HepG2 (cell line): Measurements from ENCODE around the gene NDUFS7. TPM values are rescaled to one million over a fixed set of nuclear protein-coding genes. Genes with fewer than 3 reads are reported as not detected.
A peak's percentile ranks its signal among the peaks of the same experiment; 100 is the strongest.

Experiments used
- ESRRA ChIP-seq: sonication (generic); formaldehyde crosslinking; IDR thresholded peaks from 2 replicates; pipeline ENCODE4 v1.5.1; 2020; ENCODE audit warnings: mild to moderate bottlenecking, low read depth, missing genetic modification reagents
- HOXA3 ChIP-seq: sonication (generic); formaldehyde crosslinking; IDR thresholded peaks from 2 replicates; pipeline ENCODE4 v1.5.0; 2020; ENCODE audit warnings: missing genetic modification reagents
- KAT7 ChIP-seq: IDR thresholded peaks from 2 replicates; pipeline ENCODE4 v1.6.1; 2018; ENCODE audit warnings: borderline replicate concordance, missing compliant biosample characterization
- KDM1A ChIP-seq: IDR thresholded peaks from 2 replicates; pipeline ENCODE4 v1.6.1; 2016; ENCODE audit warnings: missing compliant biosample characterization
- LCORL ChIP-seq, 2 experiments: fragments of 450-650 bp in 1 of 2; sonication (generic) in 1 of 2; formaldehyde crosslinking in 1 of 2; IDR thresholded peaks; 2 replicates each; pipeline versions ENCODE4 v1.5.0 to v1.6.1; 2017 to 2020; ENCODE audit warnings: antibody characterized with exemption in 1 of 2, missing genetic modification reagents in 1 of 2
- NKX3-1 ChIP-seq: sonication (generic); formaldehyde crosslinking; IDR thresholded peaks from 2 replicates; pipeline ENCODE4 v1.5.0; 2020; ENCODE audit warnings: missing genetic modification reagents
- U2AF2 ChIP-seq: fragments of 200-400 bp; formaldehyde crosslinking; IDR thresholded peaks from 2 replicates; pipeline ENCODE4 v1.6.1; 2017; ENCODE audit warnings: low read depth, mild to moderate bottlenecking, low read length
- YEATS2 ChIP-seq: sonication (generic); formaldehyde crosslinking; IDR thresholded peaks from 2 replicates; pipeline ENCODE4 v1.4.0; 2020; ENCODE audit warnings: missing genetic modification reagents, borderline replicate concordance
- ZNF160 ChIP-seq: sonication (generic); formaldehyde crosslinking; IDR thresholded peaks from 2 replicates; pipeline ENCODE4 v1.8.0; 2022; ENCODE audit warnings: mild to moderate bottlenecking, inconsistent platforms, missing genetic modification reagents
- ZNF564 ChIP-seq: sonication (generic); formaldehyde crosslinking; IDR thresholded peaks from 2 replicates; pipeline ENCODE4 v1.8.1; 2023; ENCODE audit warnings: mild to moderate bottlenecking, missing genetic modification reagents
- ZNF709 ChIP-seq: sonication (generic); formaldehyde crosslinking; IDR thresholded peaks from 2 replicates; pipeline ENCODE4 v1.5.0; 2020; ENCODE audit warnings: mild to moderate bottlenecking, missing genetic modification reagents
- ZNF83 ChIP-seq: sonication (generic); formaldehyde crosslinking; IDR thresholded peaks from 2 replicates; pipeline ENCODE4 v1.4.0; 2020; ENCODE audit warnings: missing genetic modification reagents, mild to moderate bottlenecking, borderline replicate concordance
- polyA plus RNA-seq, 8 experiments: library from polyadenylated mRNA; depleted of rRNA in 3 of 8; stranded (reverse) in 7 of 8; unstranded in 1 of 8; fragments of >200 nt; fragmentation: Illumina TruSeq in 4 of 8; extraction: Trizol in 4 of 8; gene quantifications; 2 replicates each; pipeline versions ENCODE4 v1.2.1 to v1.2.3, GENCODE V29; 2011 to 2016; ENCODE audit warnings: low read depth in 4 of 8, missing spikeins in 1 of 8, mixed read lengths in 1 of 8; ENCODE audit not compliant: insufficient read depth in 1 of 8
- total RNA-seq, 5 experiments: library from RNA; depleted of rRNA; stranded (reverse); fragments of >200 nt; fragmentation: Illumina TruSeq; extraction: Trizol; gene quantifications; 2 replicates each; pipeline ENCODE4 v1.2.3, GENCODE V29; 2016; ENCODE audit warnings: low read depth in 1 of 5
- TF ChIP-seq, protein P1 (sequence below): sonication (generic); formaldehyde crosslinking; IDR thresholded peaks from 2 replicates; pipeline ENCODE4 v1.4.0; 2020; ENCODE audit warnings: missing genetic modification reagents
- TF ChIP-seq, protein P2 (sequence below): IDR thresholded peaks from 2 replicates; pipeline ENCODE4 v1.6.1; 2016; ENCODE audit warnings: missing biosample characterization, missing genetic modification reagents, low read depth
- TF ChIP-seq, protein P3 (sequence below): sonication (generic); formaldehyde crosslinking; IDR thresholded peaks from 2 replicates; pipeline ENCODE4 v1.5.0; 2020; ENCODE audit warnings: mild to moderate bottlenecking, missing genetic modification reagents, borderline replicate concordance
- TF ChIP-seq, protein P4 (sequence below): sonication (generic); formaldehyde crosslinking; IDR thresholded peaks from 2 replicates; pipeline ENCODE4 v1.8.0; 2022; ENCODE audit warnings: missing genetic modification reagents, mild to moderate bottlenecking, moderate library complexity, borderline replicate concordance

The NDUFS7 gene
- total and polyA plus RNA-seq, 2 of the 13 experiments (the other 11 are each of a cell fraction or from before 2014, with no cell fraction given) = 34.3 to 66.9 TPM

DNA sequence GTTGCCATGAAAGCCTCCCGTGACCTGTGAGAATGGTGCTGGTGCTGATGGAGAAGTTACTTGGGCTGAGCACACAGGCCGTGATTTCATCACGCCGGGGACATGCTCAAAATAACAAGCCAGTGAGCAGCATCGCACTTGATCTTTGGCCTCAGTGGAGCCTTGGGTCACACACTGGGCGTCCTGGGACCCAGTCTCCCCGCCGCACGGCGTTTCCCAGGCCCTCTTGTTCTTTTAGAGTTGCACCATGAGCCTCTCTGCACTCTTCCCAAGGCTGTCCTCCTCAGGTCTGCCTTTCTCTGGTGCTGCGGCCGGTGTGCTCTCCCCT, 9.5 kb upstream of the NDUFS7 start (continued):
- TF ChIP-seq, protein P1, sequence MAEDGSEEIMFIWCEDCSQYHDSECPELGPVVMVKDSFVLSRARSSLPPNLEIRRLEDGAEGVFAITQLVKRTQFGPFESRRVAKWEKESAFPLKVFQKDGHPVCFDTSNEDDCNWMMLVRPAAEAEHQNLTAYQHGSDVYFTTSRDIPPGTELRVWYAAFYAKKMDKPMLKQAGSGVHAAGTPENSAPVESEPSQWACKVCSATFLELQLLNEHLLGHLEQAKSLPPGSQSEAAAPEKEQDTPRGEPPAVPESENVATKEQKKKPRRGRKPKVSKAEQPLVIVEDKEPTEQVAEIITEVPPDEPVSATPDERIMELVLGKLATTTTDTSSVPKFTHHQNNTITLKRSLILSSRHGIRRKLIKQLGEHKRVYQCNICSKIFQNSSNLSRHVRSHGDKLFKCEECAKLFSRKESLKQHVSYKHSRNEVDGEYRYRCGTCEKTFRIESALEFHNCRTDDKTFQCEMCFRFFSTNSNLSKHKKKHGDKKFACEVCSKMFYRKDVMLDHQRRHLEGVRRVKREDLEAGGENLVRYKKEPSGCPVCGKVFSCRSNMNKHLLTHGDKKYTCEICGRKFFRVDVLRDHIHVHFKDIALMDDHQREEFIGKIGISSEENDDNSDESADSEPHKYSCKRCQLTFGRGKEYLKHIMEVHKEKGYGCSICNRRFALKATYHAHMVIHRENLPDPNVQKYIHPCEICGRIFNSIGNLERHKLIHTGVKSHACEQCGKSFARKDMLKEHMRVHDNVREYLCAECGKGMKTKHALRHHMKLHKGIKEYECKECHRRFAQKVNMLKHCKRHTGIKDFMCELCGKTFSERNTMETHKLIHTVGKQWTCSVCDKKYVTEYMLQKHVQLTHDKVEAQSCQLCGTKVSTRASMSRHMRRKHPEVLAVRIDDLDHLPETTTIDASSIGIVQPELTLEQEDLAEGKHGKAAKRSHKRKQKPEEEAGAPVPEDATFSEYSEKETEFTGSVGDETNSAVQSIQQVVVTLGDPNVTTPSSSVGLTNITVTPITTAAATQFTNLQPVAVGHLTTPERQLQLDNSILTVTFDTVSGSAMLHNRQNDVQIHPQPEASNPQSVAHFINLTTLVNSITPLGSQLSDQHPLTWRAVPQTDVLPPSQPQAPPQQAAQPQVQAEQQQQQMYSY (CRISPR knock-in tag) = 0 out of 2 replicates have a peak, but pooled peaks have one; percentile 4
- TF ChIP-seq, protein P2, sequence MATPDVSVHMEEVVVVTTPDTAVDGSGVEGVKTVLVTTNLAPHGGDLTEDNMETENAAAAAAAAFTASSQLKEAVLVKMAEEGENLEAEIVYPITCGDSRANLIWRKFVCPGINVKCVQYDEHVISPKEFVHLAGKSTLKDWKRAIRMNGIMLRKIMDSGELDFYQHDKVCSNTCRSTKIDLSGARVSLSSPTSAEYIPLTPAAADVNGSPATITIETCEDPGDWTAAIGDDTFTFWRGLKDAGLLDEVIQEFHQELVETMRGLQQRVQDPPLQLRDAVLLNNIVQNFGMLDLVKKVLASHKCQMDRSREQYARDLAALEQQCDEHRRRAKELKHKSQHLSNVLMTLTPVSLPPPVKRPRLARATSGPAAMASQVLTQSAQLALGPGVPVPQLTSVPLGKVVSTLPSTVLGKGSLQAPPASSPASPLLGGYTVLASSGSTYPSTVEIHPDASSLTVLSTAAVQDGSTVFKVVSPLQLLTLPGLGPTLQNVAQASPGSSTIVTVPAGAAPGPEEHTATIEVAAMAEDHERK (CRISPR knock-in tag) = no peak
- no peak for TF ChIP-seq ZNF83
- TF ChIP-seq, protein P3, sequence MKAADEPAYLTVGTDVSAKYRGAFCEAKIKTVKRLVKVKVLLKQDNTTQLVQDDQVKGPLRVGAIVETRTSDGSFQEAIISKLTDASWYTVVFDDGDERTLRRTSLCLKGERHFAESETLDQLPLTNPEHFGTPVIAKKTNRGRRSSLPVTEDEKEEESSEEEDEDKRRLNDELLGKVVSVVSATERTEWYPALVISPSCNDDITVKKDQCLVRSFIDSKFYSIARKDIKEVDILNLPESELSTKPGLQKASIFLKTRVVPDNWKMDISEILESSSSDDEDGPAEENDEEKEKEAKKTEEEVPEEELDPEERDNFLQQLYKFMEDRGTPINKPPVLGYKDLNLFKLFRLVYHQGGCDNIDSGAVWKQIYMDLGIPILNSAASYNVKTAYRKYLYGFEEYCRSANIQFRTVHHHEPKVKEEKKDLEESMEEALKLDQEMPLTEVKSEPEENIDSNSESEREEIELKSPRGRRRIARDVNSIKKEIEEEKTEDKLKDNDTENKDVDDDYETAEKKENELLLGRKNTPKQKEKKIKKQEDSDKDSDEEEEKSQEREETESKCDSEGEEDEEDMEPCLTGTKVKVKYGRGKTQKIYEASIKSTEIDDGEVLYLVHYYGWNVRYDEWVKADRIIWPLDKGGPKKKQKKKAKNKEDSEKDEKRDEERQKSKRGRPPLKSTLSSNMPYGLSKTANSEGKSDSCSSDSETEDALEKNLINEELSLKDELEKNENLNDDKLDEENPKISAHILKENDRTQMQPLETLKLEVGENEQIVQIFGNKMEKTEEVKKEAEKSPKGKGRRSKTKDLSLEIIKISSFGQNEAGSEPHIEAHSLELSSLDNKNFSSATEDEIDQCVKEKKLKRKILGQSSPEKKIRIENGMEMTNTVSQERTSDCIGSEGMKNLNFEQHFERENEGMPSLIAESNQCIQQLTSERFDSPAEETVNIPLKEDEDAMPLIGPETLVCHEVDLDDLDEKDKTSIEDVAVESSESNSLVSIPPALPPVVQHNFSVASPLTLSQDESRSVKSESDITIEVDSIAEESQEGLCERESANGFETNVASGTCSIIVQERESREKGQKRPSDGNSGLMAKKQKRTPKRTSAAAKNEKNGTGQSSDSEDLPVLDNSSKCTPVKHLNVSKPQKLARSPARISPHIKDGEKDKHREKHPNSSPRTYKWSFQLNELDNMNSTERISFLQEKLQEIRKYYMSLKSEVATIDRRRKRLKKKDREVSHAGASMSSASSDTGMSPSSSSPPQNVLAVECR = peak; percentile 23; the same call in 1 of the 2 replicates
- no peak for TF ChIP-seq U2AF2
- 0 out of 2 replicates have a peak, but pooled peaks have one; percentile 34 for TF ChIP-seq KDM1A (CRISPR knock-in tag)
- no peak for TF ChIP-seq ZNF564 (CRISPR knock-in tag)
- 0 out of 2 replicates have a peak, but pooled peaks have one; percentile 38 for TF ChIP-seq ZNF709 (CRISPR knock-in tag)
- 0 out of 2 replicates have a peak, but pooled peaks have one; percentile 60 for TF ChIP-seq KAT7 (CRISPR knock-in tag)
- peak; percentile 54 for TF ChIP-seq HOXA3 (CRISPR knock-in tag)
- TF ChIP-seq NKX3-1 (CRISPR knock-in tag) = 0 out of 2 replicates have a peak, but pooled peaks have one; percentile 28
- TF ChIP-seq ESRRA (CRISPR knock-in tag) = peak; percentile 47; the same call in 1 of the 2 replicates
- TF ChIP-seq, protein P4, sequence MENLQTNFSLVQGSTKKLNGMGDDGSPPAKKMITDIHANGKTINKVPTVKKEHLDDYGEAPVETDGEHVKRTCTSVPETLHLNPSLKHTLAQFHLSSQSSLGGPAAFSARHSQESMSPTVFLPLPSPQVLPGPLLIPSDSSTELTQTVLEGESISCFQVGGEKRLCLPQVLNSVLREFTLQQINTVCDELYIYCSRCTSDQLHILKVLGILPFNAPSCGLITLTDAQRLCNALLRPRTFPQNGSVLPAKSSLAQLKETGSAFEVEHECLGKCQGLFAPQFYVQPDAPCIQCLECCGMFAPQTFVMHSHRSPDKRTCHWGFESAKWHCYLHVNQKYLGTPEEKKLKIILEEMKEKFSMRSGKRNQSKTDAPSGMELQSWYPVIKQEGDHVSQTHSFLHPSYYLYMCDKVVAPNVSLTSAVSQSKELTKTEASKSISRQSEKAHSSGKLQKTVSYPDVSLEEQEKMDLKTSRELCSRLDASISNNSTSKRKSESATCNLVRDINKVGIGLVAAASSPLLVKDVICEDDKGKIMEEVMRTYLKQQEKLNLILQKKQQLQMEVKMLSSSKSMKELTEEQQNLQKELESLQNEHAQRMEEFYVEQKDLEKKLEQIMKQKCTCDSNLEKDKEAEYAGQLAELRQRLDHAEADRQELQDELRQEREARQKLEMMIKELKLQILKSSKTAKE = peak; percentile 51; the same call in 1 of the 2 replicates
- 0 out of 2 replicates have a peak, but pooled peaks have one; percentile 34 for TF ChIP-seq YEATS2 (CRISPR knock-in tag)
- TF ChIP-seq ZNF160 (CRISPR knock-in tag) = no peak
- TF ChIP-seq LCORL (IDR thresholded peaks at IDR 0.05) = no peak
- TF ChIP-seq LCORL (CRISPR knock-in tag; IDR thresholded peaks at IDR 0.05) = peak; percentile 67
